Middle frontal gyrus (tissue), 1 donor: ENCODE measurements around the gene RAB31.
"Not testable (repeated sequence)": the region's sequence is repeated elsewhere in the genome, so short reads cannot be mapped to it uniquely, and the experiment has no call there.

Source experiments
- DNase-seq: peaks from one replicate; pipeline ENCODE4 v3.0.0-alpha.2; 2015; ENCODE audit warnings: low spot score; ENCODE audit errors: extremely low spot score

The RAB31 gene

GRCh38 chr18:9708057-9708433 is at the start of gene RAB31:
TSS of gene RAB31 (plus strand) at chr18:9708301. CDS start at chr18:9708406, 105 bp downstream.
- DNase-seq: peak; percentile 63

- no peak for DNase-seq
These were observed 48.4 kb upstream of the RAB31 start for GRCh38 chr18:9659499-9660375.

- DNase-seq: no peak
These were observed 46.5 kb upstream of the RAB31 start for GRCh38 chr18:9661564-9661963.

- no peak for DNase-seq
These were observed 44.7 kb upstream of the RAB31 start for GRCh38 chr18:9663377-9663776.

- no peak for DNase-seq
These were observed 42.8 kb upstream of the RAB31 start for GRCh38 chr18:9665314-9665713.

GRCh38 chr18:9666548-9666947 is 41.6 kb upstream of the RAB31 start:
- DNase-seq: no peak

- DNase-seq: no peak
These were observed 39.1 kb upstream of the RAB31 start for GRCh38 chr18:9669016-9669415.

- no peak for DNase-seq
These were observed 36.9 kb upstream of the RAB31 start for GRCh38 chr18:9671214-9671613.

GRCh38 chr18:9673296-9674251 is 34.5 kb upstream of the RAB31 start:
- no peak for DNase-seq

- DNase-seq: not testable (repeated sequence)
These were observed 29.9 kb upstream of the RAB31 start for GRCh38 chr18:9678216-9678615.

- DNase-seq: no peak
These were observed 29.0 kb upstream of the RAB31 start for GRCh38 chr18:9679125-9679524.

- no peak for DNase-seq
These were observed 26.9 kb upstream of the RAB31 start for GRCh38 chr18:9681217-9681616.

- no peak for DNase-seq
These were observed 25.5 kb upstream of the RAB31 start for GRCh38 chr18:9682572-9682971.

- no peak for DNase-seq
These were observed 24.4 kb upstream of the RAB31 start for GRCh38 chr18:9683418-9684396.

- no peak for DNase-seq
These were observed 23.1 kb upstream of the RAB31 start for GRCh38 chr18:9684881-9685614.

GRCh38 chr18:9685615-9685890 is 22.5 kb upstream of the RAB31 start:
- DNase-seq: no peak

GRCh38 chr18:9688036-9688741 is 19.9 kb upstream of the RAB31 start:
- no peak for DNase-seq

GRCh38 chr18:9689253-9689652 is 18.8 kb upstream of the RAB31 start:
- DNase-seq: no peak

GRCh38 chr18:9690418-9691188 is 17.5 kb upstream of the RAB31 start:
- DNase-seq: no peak
